Umbilical cord (tissue), 2 donors: Measurements from ENCODE around the gene NR2F6. TPM values are rescaled to one million over a fixed set of nuclear protein-coding genes. Genes with fewer than 3 reads are reported as not detected.
A peak's percentile ranks its signal among the peaks of the same experiment; 100 is the strongest.

ENCODE experiments used
- DNase-seq: peaks from one replicate; pipeline ENCODE4 v3.0.0-alpha.2; 2015; ENCODE audit warnings: low spot score
- total RNA-seq: library from RNA; depleted of rRNA; stranded (reverse); fragments of >200 nt; gene quantifications from one replicate; pipeline ENCODE4 v1.2.3, GENCODE V29; 2014; ENCODE audit warnings: low replicate concordance; ENCODE audit not compliant: insufficient read depth

NR2F6 gene
- total RNA-seq, 1 donor from 2014 or later = 20.0 TPM

GRCh38 chr19:17264641-17264979, 18.9 kb upstream of the NR2F6 start, which contains the start of gene USHBP1:
TSS of gene USHBP1 (minus strand) at chr19:17264745. CDS start at chr19:17264299, 446 bp downstream.
- DNase-seq = no peak

GRCh38 chr19:17263712-17264640, 18.3 kb upstream of the NR2F6 start:
- no peak for DNase-seq

DNA sequence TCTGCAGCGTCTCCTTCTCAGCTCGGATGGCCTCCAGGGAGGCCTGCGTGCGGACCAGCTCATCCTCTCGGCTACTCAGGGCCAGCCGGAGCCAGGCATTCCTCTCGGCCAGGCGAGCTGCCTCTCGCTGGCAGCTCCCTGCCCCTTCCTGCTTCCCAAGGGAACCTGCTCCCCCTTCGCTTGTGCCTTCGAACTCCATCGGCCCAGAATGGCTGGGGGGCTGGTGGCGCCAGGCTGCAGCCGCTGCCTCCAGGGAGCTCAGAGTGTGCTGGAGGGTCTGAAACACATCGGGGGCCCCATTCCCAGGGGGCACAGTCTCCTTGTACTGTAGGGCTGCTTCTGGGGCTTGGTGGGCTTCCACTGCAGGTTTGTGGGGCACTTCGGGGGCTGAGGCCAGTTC, 16.8 kb upstream of the NR2F6 start:
- DNase-seq = no peak

GRCh38 chr19:17260842-17261325, 15.2 kb upstream of the NR2F6 start:
- peak; percentile 58 for DNase-seq

DNA sequence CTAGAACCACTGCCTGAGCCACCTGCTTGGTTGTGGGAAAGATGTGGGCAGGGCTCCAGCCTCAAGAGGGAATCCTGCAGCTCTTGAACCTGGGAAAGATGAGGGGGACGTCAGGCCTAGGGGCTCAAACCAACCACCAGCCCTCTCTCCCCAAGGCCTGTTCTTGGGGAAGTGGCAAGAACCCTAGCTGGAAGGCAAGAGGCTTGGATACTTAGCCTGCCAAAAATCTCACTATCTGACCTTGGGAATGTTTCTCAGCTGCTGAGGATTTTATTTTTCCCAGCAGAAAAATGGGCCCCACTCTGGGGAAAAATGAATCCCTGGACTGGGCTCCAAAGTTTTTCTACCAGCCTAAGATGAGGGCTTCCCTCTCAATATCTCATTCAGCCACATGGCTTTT, 14.2 kb upstream of the NR2F6 start:
- DNase-seq = no peak

- DNase-seq = no peak
These were observed 13.5 kb upstream of the NR2F6 start for GRCh38 chr19:17259118-17259780.

DNA sequence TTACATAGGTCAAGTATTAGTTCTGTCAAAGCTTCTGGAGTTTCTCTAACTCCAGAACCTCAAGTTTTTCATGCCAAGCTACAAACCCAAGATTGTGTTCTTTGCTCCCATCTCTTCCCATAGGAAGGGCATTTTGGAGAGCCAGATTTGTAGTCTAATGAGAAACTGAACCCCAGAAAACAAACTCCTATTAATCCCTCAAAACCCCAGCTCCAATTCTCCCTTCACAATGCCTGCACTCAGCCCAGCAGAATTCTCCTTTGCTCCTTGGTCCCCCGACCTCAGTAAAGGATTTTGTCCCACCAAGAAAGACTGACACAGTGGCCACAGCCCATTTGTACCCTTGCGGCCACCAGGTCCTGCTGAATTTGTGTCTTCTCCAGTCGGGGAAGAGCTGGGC, 10.4 kb upstream of the NR2F6 start:
- no peak for DNase-seq

- no peak for DNase-seq
These were observed 9.5 kb upstream of the NR2F6 start for GRCh38 chr19:17255150-17255621.

GRCh38 chr19:17254636-17255035, 8.9 kb upstream of the NR2F6 start:
- DNase-seq = no peak

GRCh38 chr19:17249887-17250548, 4.3 kb upstream of the NR2F6 start:
- no peak for DNase-seq

GRCh38 chr19:17248011-17248776, 2.5 kb upstream of the NR2F6 start:
- no peak for DNase-seq

DNA sequence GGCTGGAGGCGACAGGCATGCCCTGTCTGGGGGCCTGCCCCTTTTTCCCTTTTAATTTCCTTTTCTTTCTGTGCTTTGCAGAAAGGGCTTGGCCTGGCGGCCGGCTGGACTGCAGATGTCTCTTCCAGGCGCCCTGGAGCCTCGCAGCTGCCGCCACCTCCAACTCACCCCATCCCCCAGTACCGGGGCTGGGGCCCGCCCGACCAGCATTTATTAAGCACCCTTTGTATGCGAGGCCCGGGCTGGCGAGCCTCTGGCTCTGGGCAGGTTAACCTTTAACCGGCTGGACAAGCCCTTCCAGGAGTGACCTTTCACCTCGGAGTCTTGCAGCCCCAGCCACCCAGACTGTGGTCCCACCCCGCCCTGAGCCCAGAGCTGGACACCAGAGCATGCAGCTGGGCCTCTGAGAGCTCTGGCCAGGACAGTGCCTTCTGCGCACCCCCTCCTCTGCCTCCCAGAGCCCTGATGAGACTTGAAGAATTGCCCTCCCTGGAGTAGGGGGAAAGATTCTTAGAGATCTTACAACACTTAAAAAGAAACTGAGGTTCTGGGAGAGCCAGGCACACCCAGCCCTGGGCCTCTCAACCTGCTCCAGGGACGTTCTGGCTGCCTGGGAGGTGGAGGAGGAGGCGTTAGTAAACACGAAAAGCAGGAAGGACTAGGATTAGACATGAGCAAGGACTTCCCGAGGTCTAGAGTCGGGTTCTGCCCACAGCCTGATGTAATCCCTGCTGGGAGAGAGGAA, 1.1 kb upstream of the NR2F6 start:
- peak; percentile 78 for DNase-seq

DNA sequence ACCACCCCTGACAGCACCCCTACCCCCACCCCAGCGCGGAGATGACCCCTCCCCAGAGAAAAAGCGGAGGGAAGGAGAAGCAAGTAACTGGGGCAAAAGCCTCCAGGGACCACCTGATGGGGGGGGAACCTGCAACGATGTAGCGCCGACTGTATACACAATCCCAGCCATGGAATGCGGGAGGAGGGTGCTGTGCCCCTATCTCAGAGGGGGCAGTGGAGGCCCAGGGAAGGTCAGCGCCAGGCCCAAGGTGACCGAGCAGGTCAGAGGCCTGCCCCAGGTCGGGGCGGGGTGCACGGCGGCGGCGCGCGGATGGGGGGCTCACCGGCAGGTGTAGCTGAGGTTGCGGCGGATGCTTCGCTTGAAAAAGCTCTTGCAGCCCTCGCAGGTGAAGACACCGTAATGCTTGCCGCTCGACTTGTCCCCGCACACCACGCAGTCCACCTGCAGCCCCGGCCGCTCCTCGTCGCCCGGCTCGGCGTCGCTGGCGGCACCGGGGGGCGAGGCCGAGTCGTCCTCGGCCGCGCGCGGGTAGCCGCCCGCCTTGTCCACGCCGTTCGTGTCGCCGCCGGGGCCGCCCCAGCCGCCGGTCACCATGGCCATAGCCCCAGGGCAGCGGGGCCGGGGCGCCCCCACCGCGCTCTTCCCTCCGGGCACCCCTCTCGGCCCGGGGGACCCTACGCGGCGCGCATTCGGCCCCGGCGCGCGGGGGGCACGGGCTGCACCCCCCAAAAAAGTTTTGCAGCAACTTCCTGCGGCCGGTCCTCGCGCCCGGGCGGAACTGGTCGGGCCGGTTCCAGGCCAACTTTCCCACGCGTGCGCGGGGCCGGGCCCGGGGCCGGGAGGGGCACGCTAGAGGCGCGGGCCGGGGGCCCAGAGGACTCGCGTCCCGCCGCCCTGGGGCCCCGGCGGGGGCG, 843 bp downstream of the NR2F6 start:
- peak; percentile 46 for DNase-seq

- peak; percentile 49 for DNase-seq
These were observed 1.7 kb downstream of the NR2F6 start for GRCh38 chr19:17243830-17244617.

DNA sequence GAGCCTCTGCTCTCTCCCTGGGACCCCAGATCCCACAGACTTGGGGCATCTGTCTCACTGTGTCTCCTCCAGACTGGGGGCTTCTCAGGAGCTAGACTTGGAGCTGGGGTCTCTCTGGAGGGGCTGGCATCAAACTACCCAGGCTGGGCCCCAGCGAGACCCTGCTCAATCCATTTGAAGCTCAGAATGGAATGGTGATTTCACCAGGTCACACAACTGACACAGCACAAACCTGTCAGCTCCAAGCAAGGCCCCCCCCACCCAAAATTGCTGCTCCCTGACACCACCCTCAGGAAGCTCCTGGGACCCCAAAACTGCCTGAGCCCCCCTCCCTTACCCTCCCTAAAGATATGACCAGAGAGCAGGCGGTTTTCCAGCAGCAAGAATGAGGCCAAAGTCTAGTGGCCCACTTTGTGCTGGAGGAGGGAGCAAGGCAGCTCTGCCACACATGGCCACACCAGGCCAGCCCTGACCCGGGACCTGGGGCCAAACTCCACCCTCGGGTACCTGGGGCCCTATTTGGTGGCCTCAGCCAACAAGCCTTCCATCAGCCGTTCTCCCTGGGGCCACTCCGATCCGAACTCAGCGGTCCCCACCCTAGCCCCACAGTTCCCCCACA, 2.4 kb downstream of the NR2F6 start:
- no peak for DNase-seq

DNA sequence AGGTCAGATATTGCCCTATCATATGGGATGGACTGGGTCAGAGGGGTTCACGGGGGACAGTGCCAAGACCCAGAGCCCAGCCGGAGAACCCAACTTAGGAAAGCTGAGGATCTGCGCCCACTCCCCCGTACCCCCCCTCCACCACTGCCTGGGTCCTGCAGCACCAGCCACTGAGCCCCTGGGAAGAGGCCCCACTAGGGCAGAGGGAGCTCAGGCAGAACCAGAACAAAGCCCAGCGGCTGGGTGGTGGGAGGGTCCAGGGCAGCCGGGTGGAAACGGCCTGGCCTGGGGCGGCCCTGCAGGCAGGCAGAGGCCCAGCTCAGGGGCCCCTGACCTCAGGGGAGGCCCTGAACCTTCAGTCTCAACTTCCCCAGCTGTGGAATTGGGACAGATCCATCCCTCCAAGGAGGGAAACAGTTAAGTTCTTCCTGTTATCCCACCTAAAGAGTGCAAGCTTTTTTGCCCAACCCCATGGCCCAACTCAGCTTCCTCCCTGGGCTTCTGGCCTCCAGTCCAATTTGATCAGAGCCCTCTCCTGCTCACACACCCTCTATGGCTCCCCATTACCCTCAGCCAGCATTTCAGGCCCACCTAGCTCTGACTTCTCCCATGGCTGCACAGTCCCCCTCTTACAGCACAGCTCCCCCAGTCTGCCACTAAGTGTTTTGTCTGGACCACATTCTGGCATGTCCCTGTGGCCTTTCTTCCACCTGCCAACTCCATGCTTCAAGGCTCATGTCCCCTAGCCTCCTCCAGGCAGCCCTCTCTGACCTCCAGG, 3.1 kb downstream of the NR2F6 start:
- DNase-seq = peak; percentile 40

DNA sequence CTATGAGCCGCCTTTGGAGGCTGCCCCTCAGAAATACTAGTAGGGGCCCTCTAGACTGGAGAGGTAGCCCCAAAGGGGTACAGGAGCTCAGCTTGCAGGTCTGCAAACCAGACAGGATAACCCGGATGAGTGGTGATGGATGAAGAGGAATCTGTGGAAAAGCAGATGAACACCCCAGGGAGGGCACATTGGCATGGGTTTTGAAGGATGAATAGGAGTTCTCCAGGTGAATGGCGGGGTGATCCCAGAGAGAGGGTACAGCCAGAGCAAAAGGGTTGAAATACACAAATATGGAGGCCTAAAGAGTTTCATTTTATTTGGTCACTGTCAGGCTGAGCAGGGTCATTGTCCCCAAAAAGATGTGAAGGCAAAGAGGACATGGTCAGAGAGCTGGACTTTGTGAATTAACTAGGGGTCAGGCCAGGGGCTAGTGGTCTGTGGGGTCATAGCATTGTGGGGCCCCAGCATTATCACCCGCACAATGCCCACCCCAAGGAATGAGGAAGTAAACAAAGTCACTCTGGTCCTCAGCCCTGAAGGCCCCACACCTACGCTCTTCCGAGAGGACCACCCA, 4.8 kb downstream of the NR2F6 start:
- no peak for DNase-seq
